Hematopoietic multipotent progenitor cell treated with erythropoietin and hydrocortisone succinate and interleukin-3 and kit ligand, for 15 days (in vitro differentiated cells): ENCODE results near the gene GNB1L.
"Not testable (repeated sequence)": the region's sequence is repeated elsewhere in the genome, so short reads cannot be mapped to it uniquely, and the experiment has no call there.

Source experiments
- DNase-seq: peaks from one replicate; pipeline ENCODE4 v3.0.0-alpha.2; 2015; ENCODE audit warnings: low spot score

Gene GNB1L

DNA sequence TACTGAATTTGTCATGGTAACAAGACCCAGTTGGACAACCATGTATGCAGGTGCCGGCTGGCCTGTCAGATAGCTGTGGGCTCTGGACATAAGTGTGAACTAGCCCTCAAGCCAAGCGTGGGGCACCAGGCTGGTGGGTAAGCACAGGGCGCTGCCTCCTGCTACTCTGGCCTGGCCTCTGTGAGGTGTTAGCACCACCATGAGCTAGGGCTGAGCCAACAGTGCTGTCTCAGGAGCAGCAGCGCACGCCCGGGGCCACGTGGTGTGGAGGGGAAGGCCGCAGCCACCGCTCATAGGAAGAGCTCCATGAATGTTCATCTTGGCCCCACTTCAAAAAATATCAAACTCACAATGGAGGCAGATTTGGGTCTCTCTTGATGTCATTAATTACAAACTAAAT, 35.3 kb upstream of the GNB1L start:
- no peak for DNase-seq

DNA sequence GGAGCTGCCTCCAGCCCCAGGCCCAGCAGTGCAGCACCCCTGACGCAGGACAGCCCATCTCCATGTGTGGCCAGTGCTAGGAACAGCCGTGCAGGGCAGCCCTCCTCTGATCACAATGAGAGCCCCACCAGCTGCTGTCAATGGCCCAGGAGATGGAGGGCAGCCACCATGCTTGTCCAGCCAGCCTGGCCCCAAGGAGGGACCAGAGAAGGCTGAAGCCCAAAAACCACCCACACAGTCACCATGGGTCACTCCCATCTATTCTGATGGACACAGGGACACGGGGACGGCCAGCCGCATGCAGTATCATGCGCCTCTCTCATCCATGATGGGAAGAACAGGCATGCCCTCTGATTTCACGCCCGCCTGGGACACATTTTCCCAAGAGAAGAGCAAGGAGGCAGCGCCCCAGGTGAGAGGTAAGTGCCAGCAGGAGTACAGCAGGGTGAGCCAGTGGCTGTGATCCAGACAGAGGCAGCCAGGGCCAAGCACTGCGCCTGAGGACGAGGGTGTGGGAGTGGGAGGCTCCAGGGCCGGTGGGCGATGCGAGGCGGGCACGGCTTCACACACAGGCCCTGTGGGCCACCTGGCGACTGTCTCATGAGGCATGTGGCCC, 33.6 kb upstream of the GNB1L start:
- no peak for DNase-seq

DNA sequence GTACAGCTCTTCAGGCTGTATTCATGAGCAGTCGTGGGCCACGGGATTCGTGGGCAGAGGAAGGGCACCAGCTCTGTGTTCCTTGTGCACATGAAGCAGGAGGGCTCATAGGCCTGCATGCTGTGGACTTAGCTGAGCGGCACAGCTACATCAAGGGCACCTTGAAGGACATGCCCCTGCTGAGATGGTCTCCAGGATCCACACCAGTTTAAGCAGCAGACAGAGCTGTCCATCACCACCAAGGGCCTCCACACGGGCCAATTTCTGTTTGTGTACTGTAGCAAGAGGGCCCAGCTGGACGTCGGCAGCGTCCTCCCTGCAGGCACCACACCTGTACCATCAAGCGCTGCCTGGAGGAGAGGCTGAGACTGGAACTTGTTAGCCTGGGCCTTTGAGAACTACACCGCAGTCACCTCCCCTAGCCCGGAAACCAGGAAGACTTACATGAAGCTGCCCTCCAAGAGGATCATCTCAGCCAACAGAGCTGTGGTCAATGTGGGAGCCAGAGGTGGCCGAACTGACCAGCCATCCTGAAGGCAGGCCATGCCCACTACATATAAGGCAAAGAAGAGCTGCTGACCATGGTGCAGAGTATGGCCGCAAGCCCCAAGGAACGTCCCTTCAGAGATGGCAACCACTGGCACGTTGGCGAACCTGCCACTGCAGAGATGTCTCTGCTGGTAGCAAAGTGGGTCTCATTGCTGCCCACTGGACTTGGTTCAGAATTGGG, 32.7 kb upstream of the GNB1L start:
- DNase-seq, result no peak

DNA sequence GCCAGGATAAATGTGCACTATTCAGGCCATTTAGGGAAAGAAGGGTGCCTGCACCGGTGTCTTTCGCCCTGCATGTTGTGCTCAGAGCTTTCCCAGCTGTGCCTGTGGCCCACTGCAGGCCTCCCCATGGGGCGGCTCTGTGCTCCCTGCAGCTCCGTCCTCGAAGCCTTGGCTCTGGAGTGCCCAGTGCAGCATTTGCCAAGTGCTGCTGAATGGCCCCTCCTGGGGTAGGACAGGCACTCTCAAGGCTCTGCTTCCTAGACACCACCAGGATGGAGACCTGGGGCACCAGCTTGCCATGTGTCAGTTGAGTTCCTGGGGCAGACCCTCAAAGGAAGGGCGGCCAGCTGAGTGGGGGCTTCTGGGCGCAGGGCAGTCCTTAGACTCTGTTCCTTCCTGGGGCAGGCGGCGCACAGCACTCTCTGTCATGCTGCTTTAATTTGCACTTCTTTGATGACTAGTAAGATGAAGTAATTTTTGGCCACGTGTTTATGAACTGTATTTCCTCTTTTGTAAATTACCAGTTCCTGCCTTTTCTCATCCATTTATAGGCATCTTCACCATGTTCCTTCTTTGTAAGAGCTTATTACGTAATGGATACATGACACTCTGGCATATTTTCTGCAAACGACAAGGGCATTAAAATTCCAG, 32.1 kb upstream of the GNB1L start:
- DNase-seq, result no peak

DNA sequence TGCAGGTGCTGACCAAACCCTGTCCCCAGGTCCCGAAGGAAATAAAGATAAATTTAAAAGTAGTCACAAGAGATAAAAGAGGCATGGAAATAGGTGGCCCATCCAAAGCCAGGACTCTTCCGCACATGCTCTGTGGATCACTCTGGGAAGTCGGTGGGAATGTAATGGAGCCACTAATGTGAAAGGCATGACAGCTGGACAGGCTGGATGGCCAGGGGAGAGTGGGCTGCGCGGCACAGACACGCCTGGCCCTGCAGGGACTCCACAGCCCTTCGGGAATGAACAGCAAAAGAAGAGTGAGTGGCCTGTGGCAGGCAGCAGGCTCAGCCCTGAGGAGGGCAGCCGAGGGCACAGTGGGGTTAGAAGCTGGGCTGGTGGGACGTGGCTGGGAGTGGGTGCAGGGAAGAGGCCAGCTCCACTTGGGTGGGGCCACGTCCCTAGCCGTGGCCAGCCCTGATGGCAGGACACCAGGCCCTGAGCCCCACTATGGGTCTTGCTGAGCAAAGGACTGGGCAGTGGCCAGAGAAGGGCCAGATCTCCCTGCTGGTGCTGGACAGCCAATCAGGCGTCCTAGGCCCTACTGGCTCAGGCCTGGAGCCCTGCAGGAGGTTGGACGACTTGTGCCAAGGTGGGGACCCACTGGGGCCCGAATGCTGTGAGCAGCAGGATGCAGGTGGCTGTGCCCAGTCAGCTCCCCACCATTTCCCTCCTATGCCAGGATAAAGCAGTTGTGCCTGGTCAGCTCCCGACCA, 31.3 kb upstream of the GNB1L start:
- no peak for DNase-seq

DNA sequence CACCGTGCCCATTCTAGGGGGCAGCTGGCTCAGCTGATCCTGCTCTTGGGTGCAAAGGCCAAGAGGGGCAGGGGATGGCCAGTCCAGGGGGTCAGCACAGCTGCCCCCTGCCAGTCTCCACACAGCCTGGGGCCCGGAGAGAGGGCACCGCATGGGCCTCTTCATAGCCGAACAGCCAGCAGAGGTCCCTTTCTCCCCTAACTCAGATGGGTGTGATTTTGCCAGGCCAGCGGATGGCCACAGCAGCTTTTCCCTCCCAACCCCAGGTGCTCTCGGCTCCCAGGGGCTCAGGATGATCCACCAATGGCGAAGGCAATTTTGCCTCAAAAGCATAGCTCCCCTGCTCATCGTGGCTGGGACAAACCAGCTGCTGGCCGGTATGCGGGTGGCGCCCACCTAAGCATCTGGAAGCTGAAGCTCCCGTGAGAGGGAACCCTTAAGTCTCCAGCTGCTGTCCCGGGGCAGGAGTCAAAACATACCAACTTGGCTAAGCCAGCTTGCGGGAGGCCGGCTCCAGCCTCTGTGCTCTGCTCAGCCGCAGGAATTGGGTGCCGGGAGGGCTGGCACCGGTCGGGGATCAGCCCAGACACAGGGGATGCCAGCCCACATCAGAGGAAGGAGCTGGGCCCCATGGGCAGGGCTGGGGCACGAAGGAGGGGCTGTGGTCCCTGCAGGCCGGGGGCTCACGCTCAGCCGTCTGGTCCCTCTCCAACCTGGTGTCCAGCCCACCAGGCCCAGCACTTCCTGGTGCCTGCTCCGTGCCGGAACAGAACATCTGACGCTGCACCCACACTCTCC, 30.5 kb upstream of the GNB1L start:
- no peak for DNase-seq

DNA sequence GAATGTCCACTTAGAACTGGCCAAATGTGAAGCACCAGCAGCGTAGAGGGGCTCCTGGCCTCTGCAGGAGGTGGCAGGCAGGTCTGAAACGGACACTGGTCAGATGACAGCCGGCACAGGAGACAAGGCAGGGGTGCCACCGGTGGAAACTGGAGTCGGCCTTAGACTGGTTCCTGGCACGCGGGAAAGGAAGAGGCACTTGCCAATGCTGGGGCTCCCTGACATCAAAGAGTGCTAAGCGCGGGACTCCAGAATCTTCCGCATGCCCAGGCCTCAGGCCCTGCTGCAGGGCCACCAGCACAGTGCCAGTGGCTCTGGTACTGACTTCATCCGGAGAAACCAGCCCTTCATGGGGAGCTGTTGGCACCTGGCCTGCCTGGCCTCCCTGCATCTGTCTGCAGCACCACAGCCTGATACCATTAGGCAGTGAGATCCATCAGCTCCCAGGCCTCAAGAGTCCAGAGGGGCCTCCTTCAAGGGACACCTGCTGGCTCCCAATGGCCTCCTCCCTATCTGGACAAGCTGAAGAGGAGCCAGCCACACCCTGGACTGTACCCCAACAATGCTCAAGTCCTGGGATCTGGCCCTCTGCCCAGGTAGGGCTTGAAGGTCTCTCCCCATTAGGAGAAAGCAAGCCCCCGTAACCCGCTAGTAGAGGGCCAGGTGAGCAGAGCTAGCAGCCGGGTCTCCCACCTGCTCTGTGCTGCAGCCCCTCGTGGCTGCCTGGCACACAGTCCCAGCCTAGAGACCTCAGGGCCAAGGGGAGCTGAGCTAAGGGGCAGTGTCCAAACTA, 29.7 kb upstream of the GNB1L start:
- DNase-seq, result no peak

DNA sequence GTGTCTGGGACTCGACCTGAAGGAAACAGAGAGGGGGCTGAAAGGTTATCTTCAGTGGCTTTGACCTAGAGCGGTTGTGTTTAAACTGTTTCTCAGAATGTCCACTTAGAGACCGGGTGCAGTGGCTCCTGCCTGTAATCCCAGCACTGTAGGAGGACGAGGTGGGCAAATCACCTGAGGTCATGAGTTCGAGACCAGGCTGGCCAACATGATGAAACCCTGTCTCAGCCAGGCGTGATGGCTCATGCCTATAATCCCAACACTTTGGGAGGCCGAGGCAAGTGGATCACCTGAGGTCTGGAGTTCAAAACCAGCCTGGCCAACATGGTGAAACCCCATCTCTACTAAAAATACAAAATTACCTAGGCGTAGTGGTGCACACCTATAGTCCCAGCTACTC, 28.8 kb upstream of the GNB1L start:
- DNase-seq, result not testable (repeated sequence)

DNA sequence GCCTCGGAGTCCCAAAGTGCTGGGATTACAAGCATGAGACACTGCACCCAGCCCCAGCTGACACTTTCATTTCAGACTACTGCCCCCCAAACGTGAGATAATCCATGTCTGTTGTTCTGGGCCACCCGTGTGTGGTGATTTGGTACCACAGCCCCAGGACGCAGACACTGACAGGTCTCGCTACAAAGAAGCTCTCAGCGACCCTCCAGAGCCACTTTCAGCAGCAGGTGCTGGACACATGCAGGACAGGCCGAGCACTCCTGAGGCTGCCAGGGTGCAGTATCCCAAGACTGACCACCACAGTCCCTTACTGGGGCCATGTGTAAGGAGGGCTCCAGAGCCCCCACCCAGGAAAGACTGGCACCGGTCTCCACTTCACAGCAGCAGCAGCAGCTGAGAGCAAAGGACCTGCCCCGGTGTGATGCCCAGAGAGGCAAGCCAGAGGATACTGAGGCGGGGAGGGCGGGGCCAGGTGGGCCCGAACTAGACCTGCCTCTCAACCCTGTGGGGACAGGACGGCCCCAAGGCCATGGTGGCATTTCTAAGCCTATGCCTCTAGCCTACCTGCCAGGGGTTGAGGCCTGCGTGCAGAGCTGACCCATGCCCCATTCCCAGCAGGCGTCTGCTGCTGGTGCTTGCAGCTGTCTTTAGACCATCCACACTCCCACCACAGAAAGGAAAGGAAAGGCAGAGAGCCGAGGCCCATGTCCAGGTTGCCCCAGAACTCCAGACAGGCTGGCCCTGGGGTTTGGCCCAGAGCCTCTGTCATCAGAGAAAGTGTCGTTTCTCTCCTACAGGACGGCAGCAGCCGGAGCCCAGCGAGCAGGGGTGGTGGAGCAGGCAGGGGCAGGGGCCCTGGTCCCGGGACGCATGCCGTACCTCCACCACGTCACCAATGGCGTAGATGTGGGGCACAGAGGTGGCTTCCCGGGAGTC, 28.0 kb upstream of the GNB1L start:
- no peak for DNase-seq

DNA sequence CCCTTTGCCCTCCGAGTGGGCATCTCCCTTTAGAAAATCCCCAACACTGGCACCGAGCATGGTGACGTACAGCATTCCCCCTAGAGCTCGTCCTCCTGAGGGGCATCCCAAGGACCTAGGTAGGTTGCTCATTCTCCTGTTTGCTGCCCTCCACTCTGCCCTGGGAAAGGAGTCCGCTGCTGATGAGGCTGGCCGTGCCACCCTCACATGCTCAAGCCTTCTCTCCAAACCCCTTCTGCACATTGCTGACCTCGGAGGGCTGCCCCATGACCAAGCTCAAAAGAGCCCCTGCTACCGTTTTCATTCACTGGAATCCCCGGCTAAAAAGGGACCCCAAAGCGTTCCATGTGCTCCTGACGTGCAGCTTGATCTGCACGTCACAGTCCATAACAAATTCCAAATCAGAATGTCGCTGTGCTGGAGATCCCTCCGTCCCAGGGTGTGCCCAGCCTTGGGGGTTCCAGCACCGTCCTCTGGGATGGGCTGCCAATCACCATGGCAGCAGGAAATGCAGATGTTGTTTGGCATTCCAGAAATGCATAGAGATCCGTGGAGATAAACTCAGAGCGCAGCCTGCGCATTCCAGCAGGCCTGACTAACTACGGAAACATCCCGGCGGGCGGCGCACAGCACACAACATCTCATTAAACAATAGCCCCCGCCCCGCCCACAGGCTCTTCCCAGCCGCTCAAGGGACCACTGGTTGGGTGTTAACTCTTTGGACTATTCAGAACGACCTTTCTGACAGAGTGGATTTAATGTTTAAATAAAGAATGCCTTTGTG, 26.3 kb upstream of the GNB1L start:
- DNase-seq, result no peak

DNA sequence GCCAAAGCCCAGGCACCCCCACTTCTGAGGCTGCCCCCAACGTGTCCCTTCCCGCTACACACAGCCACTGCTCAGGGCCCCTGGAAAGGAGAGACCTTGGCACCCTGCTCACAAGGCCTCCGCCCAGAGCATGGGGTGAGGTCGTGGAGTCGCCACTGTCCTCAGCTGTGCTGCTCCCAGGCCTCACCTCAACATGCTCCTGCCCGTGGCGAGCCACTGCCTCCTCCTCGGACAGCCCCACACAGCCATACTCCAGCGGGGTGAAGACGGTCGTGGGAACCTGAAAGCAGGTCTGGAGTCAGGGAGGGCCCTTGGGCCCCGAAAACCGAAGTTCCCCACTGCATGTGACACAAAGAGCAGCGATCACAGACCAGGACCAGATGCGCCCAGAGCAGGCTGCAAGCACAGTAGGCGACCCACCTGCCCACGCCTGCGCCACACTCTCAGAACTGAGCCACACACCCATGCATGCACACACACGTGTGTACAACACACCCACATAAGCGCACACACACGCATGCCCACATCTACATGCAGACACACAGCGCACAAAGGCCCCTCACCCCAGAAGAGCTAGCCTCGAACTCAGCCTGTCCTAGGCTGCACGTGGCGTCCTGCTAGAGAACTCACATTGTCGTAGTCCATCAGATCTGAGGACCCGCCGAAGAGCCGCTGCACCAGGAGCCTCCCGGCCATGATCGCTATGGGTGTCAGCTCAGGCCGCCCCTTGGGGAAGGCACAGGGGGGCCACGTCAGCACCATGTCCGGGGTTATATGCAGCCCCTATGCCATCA, 25.5 kb upstream of the GNB1L start:
- no peak for DNase-seq

DNA sequence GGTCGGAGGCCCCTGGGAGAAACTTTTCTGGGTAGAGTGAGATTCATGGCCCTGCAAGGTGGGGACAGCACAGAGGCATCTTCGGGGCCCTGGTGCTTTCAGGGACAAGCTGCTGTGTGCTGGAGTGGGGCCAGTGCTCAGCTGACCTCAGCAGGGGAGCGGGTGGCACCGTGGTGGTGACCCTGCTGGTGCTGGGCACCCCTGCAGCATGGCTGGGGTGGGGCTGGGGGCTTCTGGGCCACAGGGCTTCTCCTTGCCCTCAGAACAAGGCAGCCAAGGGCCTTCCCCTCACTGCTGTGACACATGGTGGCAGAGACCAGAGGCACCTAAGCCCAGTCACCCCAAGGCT, 24.9 kb upstream of the GNB1L start:
- no peak for DNase-seq

DNA sequence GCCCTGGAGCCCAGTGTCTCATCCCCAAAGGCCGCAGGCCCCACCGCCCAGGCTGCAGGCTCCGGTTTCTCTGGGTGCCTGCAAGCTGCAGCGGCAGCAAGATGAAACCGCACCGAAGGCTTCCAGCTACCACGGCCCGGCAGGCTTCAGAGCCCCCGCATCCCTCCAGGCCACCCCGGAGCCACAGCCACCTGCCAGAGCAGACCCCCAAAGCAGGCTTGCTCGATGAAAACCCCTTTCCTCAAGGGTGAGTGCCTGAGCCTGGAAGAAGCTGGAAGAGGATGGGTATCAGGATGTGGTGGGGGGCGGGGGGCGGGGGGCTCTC, 24.5 kb upstream of the GNB1L start:
- DNase-seq, result no peak

DNA sequence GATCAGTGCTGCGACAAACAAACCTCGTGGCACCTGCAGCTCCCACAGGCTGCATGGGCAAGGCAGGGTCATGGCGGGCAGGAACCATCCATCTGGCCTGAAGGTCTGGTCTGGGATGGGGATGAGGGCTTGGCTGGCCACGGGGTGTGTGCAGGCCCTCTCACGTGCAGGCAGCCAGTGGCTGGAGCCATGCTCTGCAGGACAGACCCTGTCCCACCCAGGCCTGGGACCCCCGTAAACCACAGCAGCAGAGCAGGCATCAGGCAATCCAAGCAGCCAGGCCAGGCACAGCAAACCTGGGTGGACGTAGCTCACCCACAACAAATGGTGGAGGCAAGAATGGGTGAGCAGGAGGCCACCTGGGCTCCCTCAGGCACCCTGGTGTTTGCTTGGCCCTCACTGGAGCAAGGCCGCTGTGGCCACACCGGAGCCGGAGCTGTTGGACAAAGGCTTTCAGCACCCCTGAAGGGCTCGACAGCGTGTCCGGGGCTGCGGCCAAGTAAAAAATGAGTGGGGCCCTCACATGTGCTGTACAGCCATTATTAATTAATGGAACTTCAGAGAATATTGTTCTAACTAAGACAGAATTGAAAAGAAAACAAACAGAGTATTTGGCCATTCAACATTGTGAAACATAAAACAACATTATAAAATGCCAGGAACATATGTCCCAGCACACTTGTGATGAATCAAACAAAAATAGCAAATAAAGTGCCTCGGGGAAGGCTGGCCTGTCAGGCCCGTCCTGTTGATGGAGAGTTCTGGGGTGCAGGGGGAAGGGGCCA, 24.0 kb upstream of the GNB1L start:
- DNase-seq, result no peak

DNA sequence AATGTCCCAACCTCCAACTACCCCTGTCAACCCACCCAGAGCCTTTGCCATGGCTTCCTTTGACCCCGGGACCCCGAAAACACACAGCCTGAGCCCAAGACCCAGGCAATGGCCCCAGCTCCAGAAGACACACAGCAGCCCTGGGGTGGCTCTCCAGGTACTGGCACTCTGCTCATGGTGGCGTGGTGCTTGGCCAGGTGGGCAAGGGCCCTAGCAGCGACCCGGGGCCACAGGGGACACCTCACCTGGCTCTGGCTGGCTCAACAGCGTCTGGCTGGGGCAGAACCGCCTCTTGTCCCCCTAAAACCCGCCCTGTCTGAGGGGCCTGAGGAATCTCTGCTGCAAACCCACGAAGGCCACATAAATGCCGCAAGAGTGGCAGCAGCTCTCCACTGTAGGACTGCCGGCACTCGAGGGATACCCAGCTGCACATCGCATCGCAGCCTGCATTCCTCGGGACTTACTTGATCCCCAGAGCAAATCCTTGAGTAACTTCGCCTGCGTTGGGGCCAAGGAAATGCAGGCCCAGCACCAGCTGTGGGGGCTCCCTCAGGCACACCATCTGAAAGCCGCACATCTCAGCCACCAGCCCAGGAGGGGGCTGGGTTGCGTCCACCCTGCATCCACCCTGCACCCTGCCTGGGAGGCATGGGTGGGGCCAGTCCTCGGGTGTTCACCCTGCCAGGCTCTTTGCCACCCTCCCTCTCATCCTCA, 23.1 kb upstream of the GNB1L start:
- no peak for DNase-seq

DNA sequence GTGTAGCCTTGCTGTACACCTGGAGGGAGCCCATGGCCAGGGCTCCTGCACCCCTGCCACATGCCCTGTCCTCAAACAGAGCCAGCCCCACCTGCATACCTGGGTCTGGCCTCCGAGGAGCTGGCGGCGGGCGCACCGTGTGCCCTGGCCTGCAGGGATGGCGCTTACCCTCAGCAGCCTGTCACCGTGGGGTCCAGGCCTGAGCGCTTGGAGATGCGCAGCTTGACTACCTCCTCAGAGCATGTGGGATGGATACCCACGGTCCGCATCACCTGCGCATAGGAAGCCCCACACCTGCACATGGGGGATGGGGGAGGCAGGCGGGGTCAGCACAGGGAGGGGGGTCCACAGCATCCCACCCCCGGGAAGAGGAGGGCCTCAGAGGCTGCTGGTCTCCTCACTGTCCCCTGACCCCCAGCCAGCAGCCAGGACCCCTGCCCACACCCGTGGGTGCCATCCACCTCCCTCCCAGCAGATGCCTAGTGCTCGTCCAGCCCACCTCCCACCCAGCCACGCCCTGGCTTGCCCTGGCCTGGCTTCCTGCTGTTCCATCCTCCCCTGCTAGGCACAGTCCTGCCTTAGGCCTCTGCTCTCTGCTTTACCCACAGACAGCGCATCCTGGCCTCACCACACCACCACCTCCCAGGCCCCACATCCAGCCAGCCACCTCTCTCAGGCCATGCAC, 22.4 kb upstream of the GNB1L start:
- no peak for DNase-seq
